Heart left ventricle (tissue), 16 donors: ENCODE results near the gene MLXIP. TPM values are rescaled to one million over a fixed set of nuclear protein-coding genes. Genes with fewer than 3 reads are reported as not detected.
"Not testable (repeated sequence)": the region's sequence is repeated elsewhere in the genome, so short reads cannot be mapped to it uniquely, and the experiment has no call there.

Source experiments
- ATAC-seq, 4 donors: fragments of 200-7000 bp; cut with Tn5 transposase; one replicate each; pipeline ENCODE4 v1.9.1; 2020 to 2022; ENCODE audit warnings: moderate library complexity in 4 of 4, mild to moderate bottlenecking in 3 of 4, moderate number of reproducible peaks in 1 of 4
- DNase-seq, 5 donors: peaks; one replicate each; pipeline ENCODE4 v3.0.0-alpha.2; 2020
- H3K27ac ChIP-seq, 12 donors: fragments of 200-600 bp; sonication (generic) in 4 of 12; one replicate each; pipeline versions ENCODE4 v1.5.0 to v1.8.0; 2016 to 2022; ENCODE audit warnings: mild to moderate bottlenecking in 2 of 12
- H3K27me3 ChIP-seq, 9 donors: fragments of 200-600 bp; sonication (generic) in 2 of 9; one replicate each; pipeline versions ENCODE4 v1.5.1 to v1.8.0; 2016 to 2022; ENCODE audit warnings: mild to moderate bottlenecking in 3 of 9
- H3K36me3 ChIP-seq, 9 donors: fragments of 200-600 bp; sonication (generic) in 2 of 9; one replicate each; pipeline versions ENCODE4 v1.5.0 to v1.8.0; 2018 to 2022; ENCODE audit warnings: mild to moderate bottlenecking in 2 of 9
- H3K4me1 ChIP-seq, 12 donors: fragments of 200-600 bp; sonication (generic) in 4 of 12; one replicate each; pipeline versions ENCODE4 v1.5.0 to v1.8.0; 2016 to 2022; ENCODE audit warnings: mild to moderate bottlenecking in 3 of 12
- H3K4me3 ChIP-seq, 12 donors: fragments of 200-600 bp; sonication (generic) in 4 of 12; one replicate each; pipeline versions ENCODE4 v1.5.0 to v1.8.0; 2017 to 2022; ENCODE audit warnings: mild to moderate bottlenecking in 9 of 12, moderate library complexity in 4 of 12
- H3K9me3 ChIP-seq, 12 donors: fragments of 200-600 bp; sonication (generic) in 4 of 12; one replicate each; pipeline versions ENCODE4 v1.5.0 to v1.8.0; 2016 to 2022; ENCODE audit warnings: mild to moderate bottlenecking in 1 of 12
- POLR2A ChIP-seq, 2 donors: fragments of 450-650 bp; IDR thresholded peaks; one replicate each; pipeline ENCODE4 v1.6.1; 2017; ENCODE audit warnings: antibody characterized with exemption in 2 of 2, mild to moderate bottlenecking in 2 of 2, moderate library complexity in 2 of 2
- WGBS, 4 donors: extraction: QIAGEN DNeasy Blood & Tissue Kit in 2 of 4; methylation state at CpG; one replicate each; pipeline versions ENCODE4 v1.1.5 to v1.1.7; 2013 to 2018; 5-methylcytosine and 5-hydroxymethylcytosine counted together
- intact Hi-C, 10 donors: fragments of 100-400 bp; cut with DNase I; formaldehyde crosslinking; loops; one replicate each; pipeline versions ENCODE4 v1.11.1 to v1.14.2; 2022
- polyA plus RNA-seq, 2 donors: library from polyadenylated mRNA; stranded (reverse); fragments of 200-250 nt; gene quantifications; one replicate each; pipeline ENCODE4 v1.2.3, GENCODE V29; 2013
- total RNA-seq, 9 donors: library from RNA; depleted of rRNA in 2 of 9; stranded (reverse); fragments of >200 nt in 2 of 9; fragmentation: NEBNext Ultra II Directional in 3 of 9; extraction: Animal tissue kit (Norgen Biotek cat#: 25700) in 3 of 9; gene quantifications; one replicate each; pipeline versions ENCODE4 v1.1.0 to v1.2.4, GENCODE V29; 2016 to 2023
- TF ChIP-seq, protein P1 (sequence below), 12 donors: fragments of 200-600 bp; sonication (generic) in 4 of 12; IDR thresholded peaks; one replicate each; pipeline versions ENCODE4 v1.5.0 to v1.8.0; 2018 to 2022; ENCODE audit warnings: antibody characterized with exemption in 12 of 12, mild to moderate bottlenecking in 5 of 12
- donor health status: ischemic (EF 13 %, LVEDD 7.1; RV severe dilation, severe dysfunction).
- donor health status: healthy with polysubstance abuse.
- donor health status: DM: no; HTN: yes; CAD: no.
- donor health status: DM: no; HTN: no; CAD: no.
- donor health status: ischemic (EF 25% LVEDD 6.9; RV normal size, moderate dysfunction).
- donor health status: ischemic (EF 25% LVEDD 5.7; RV mildly dilated, moderate dysfunction).
- donor health status: healthy.
- donor health status: DM: yes; HTN: yes; CAD: no.
- donor health status: ischemic (EF 35%, LVEDD 5.7; RV mildly dilated, moderate dysfunction).
- donor health status: nonischemic (EF 11% LVEDD 7.7; RV severe dilation, severe dysfunction).
- donor health status: DM: yes; HTN: yes; CAD: no.
- donor health status: PGD.
- donor health status: ischemic (EF 29% LVEDD 5.4; RV normal size, mild dysfunction).
- donor health status: nonischemic (EF 23%, LVEDD 6.1; RV moderate dilation, normal function).

MLXIP gene
- total and polyA plus RNA-seq, 11 donors, result 14.3 to 39.6 (median 22.7) TPM

DNA sequence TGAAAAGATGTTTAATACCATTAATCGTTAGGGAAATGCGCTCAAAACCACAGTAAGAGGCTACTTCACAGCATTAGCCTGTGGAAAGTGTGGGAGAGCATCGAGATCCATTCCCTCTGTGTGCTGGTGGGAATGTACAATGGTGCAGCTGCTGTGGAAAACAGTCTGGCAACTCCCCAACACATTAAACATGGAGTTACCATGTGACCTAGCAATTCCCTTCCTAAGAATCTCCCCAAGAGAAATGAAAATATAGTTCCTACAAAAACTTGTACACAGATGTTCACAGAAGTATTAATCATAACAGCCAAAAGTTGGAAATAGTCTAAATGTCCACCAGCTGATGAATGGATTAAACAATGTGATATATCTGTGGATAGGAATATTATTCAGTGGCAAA lies 23.8 kb downstream of the MLXIP start:
- DNase-seq, result peak in 3 of 5 donors; percentile 47 to 63 (median 63)
- WGBS, 4 donors, result 56 to 74% (median 70%) methylated on average over 3 of the region's 3 CpGs
- peaks cover 0 to 95% (median 67%) of the 10 kb centered on the region in 12 donors for H3K4me1 ChIP-seq
- TF ChIP-seq, protein P1, sequence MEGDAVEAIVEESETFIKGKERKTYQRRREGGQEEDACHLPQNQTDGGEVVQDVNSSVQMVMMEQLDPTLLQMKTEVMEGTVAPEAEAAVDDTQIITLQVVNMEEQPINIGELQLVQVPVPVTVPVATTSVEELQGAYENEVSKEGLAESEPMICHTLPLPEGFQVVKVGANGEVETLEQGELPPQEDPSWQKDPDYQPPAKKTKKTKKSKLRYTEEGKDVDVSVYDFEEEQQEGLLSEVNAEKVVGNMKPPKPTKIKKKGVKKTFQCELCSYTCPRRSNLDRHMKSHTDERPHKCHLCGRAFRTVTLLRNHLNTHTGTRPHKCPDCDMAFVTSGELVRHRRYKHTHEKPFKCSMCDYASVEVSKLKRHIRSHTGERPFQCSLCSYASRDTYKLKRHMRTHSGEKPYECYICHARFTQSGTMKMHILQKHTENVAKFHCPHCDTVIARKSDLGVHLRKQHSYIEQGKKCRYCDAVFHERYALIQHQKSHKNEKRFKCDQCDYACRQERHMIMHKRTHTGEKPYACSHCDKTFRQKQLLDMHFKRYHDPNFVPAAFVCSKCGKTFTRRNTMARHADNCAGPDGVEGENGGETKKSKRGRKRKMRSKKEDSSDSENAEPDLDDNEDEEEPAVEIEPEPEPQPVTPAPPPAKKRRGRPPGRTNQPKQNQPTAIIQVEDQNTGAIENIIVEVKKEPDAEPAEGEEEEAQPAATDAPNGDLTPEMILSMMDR (IDR thresholded peaks at IDR 0.05), result no peak
- no peak for TF ChIP-seq POLR2A (IDR thresholded peaks at IDR 0.05)
- H3K27me3 ChIP-seq, result no peaks in the 10 kb centered on the region
- intact Hi-C loops, result no loop called here
- peak in 1 of 4 donors; percentile 34 for ATAC-seq
- no peaks in the 10 kb centered on the region for H3K36me3 ChIP-seq
- H3K27ac ChIP-seq, result peak overlapping the region in 7 of 12 donors; percentile 3 to 31 (median 7)
- H3K4me3 ChIP-seq, result no peak overlapping the region
- no peaks in the 10 kb centered on the region for H3K9me3 ChIP-seq

DNA sequence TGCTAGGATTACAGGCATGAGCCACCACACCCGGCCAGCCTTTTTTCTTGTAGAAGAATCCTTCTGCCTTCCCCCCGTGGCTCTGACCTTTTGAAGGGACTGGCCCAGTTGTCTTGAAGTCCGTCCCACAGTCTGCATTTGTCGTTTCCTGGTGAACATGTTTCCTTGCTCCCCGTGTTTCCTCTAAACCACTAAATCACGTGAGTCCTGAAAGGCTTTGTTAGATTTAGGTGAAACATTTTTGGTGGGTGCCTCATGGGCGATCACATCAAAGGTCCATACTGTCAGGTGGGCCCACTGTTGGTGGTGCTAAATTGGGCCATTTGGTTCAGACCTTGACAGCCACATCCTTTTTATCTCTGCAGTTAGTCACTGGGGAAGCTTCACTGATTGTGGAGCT lies 26.3 kb downstream of the MLXIP start:
- DNase-seq, result no peak
- H3K4me1 ChIP-seq, result peaks cover 6 to 95% (median 63%) of the 10 kb centered on the region in 12 donors
- TF ChIP-seq POLR2A (IDR thresholded peaks at IDR 0.05), result no peak
- TF ChIP-seq, protein P1 (IDR thresholded peaks at IDR 0.05), result no peak
- peak overlapping the region in 1 of 12 donors; percentile 3 for H3K4me3 ChIP-seq
- H3K27me3 ChIP-seq, result no peaks in the 10 kb centered on the region
- WGBS, 4 donors, result 49 to 51% (median 50%) methylated on average over 7 of the region's 7 CpGs
- ATAC-seq, result peak in 1 of 4 donors; percentile 47
- peak overlapping the region in 3 of 12 donors; percentile 2 to 70 (median 61) for H3K27ac ChIP-seq
- H3K36me3 ChIP-seq, result no peaks in the 10 kb centered on the region
- no peaks in the 10 kb centered on the region for H3K9me3 ChIP-seq
- intact Hi-C loops, result loop anchor here in 3 of 10 donors (5.0 kb wide), 2 partner anchors 33 to 43 kb away; no protein-coding TSS in a partner anchor

DNA sequence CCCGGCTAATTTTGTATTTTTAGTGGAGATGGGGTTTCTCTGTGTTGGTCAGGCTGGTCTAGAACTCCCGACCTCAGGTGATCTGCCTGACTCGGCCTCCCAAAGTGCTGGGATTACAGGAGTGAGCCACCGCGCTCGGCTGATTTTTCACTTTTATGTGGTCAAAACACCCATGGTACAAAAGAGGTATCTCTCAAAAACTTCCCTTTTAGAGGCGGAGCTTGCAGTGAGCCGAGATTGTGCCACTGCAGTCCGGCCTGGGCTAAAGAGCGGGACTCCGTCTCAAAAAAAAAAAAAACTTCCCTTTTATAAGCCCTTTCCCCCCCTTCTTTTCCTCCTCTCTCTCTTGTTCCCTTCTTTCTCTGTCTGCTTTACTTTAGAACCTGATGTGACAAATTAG lies 26.9 kb downstream of the MLXIP start:
- intact Hi-C loops, result loop anchor here in 3 of 10 donors (5.0 kb wide), 2 partner anchors 33 to 43 kb away; no protein-coding TSS in a partner anchor
- 81 to 90% (median 87%) methylated on average over 11 of the region's 11 CpGs for WGBS, 4 donors
- not testable (repeated sequence) for H3K36me3 ChIP-seq, ATAC-seq, H3K9me3 ChIP-seq, H3K27me3 ChIP-seq, DNase-seq
- H3K4me3 ChIP-seq, result peak overlapping the region in 1 of 12 donors; percentile 3
- H3K4me1 ChIP-seq, result peaks cover 6 to 90% (median 58%) of the 10 kb centered on the region in 12 donors
- peak overlapping the region in 2 of 12 donors; percentile 61 to 70 for H3K27ac ChIP-seq

DNA sequence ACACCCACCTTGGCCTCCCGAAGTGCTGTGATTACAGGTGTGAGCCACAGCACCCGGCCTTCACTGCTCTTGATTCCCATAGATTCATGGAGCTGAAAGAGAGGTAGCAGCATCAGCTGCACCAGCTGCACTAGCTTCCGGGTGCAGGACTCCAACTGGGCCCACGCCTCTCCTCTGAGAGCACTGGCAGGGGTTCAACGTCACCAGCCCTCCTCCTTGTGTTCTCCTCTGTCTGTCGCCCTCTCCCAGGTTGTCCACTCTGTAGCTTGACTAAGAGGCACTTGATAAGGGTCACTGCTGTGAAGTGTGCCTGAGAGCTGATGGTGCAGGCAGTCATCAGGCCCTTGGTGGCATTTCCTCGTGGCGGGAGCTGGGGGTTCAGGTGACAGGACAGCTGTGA lies 28.3 kb downstream of the MLXIP start:
- no peaks in the 10 kb centered on the region for H3K9me3 ChIP-seq
- TF ChIP-seq, protein P1 (IDR thresholded peaks at IDR 0.05), result no peak
- no peak for TF ChIP-seq POLR2A (IDR thresholded peaks at IDR 0.05)
- H3K36me3 ChIP-seq, result no peaks in the 10 kb centered on the region
- H3K27ac ChIP-seq, result peak overlapping the region in 3 of 12 donors; percentile 11 to 61 (median 49)
- intact Hi-C loops, result loop anchor here in 3 of 10 donors (5.0 kb wide), 2 partner anchors 35 to 45 kb away; no protein-coding TSS in a partner anchor
- peaks cover 6 to 78% (median 55%) of the 10 kb centered on the region in 12 donors for H3K4me1 ChIP-seq
- DNase-seq (peak in 4 of 5 donors; percentile 60 to 84 (median 72)), ATAC-seq (peak; percentile 70 to 98 (median 82))
- H3K27me3 ChIP-seq, result no peaks in the 10 kb centered on the region
- no peak overlapping the region for H3K4me3 ChIP-seq
- 41 to 49% (median 44%) methylated on average over 4 to 8 of the region's 8 CpGs for WGBS, 4 donors
